HAP-1 (cell line): ENCODE measurements around the gene MST1.
"Not testable (repeated sequence)": the region's sequence is repeated elsewhere in the genome, so short reads cannot be mapped to it uniquely, and the experiment has no call there.

Experiments
- DNase-seq, 2 experiments: peaks; one replicate each; pipeline ENCODE4 v3.0.0-alpha.2; 2016 to 2020; ENCODE audit warnings: low spot score in 2 of 2
- H3K27me3 ChIP-seq: fragments of 250-450 bp; sonication (Bioruptor Pico); 2 replicates; pipeline ENCODE4 v1.5.1; 2020; ENCODE audit warnings: low read depth, mild to moderate bottlenecking, moderate library complexity
- H3K36me3 ChIP-seq: fragments of 250-450 bp; sonication (Bioruptor Pico); replicated peaks from 2 replicates; pipeline ENCODE4 v1.5.1; 2020; ENCODE audit warnings: mild to moderate bottlenecking
- H3K4me1 ChIP-seq: fragments of 250-450 bp; sonication (Bioruptor Pico); 2 replicates; pipeline ENCODE4 v1.5.1; 2020; ENCODE audit warnings: mild to moderate bottlenecking
- H3K4me3 ChIP-seq: fragments of 250-450 bp; sonication (Bioruptor Pico); 2 replicates; pipeline ENCODE4 v1.5.1; 2020; ENCODE audit warnings: mild to moderate bottlenecking, moderate library complexity
- H3K9me3 ChIP-seq: fragments of 250-450 bp; sonication (Bioruptor Pico); 2 replicates; pipeline ENCODE4 v1.5.1; 2020; ENCODE audit warnings: mild to moderate bottlenecking, moderate library complexity
- in situ Hi-C: fragments of 300-500 bp; cut with MboI; formaldehyde crosslinking; loops from 3 replicates; pipeline ENCODE4 v1.14.3; 2020; ENCODE audit warnings: low sequenced_read_pairs, inconsistent platforms, mixed read lengths

Gene MST1

DNA sequence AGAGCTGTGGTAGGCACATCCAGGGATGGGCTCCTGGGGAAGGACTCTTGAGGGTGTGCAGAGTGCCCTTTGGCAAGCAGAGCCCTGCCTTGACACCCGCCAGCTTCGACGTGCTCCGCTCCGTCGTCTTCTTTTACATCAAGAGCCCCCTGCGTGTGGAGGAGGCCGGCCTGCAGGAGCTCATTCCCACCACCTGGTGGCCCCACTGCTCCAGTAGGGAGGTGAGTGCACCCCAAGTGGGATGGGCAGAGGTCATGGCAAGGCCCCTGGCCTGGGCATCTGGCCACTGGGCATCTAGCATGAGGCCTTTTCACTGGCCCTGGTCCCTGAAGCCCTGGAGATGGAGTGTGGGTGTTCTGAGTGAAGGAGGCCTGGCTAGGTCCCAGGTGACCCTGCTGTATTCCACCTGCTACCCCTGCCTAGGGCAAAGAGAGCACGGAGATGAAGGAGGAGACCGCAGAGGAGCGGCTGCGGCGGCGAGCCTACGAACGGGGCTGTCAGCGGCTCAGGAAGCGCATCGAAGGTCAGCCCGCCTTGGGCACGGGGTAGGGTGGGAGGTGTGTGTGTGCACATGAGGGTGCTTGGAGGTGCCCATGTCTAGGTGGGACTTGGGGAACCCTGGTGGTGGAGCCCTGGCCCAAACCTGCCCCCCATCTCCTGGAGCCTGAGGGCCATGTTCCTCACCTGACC lies 12.3 kb upstream of the MST1 start:
- in situ Hi-C loops, result loop anchor here (5.0 kb wide), 1 partner anchor 131 kb away; no protein-coding TSS in a partner anchor

DNA sequence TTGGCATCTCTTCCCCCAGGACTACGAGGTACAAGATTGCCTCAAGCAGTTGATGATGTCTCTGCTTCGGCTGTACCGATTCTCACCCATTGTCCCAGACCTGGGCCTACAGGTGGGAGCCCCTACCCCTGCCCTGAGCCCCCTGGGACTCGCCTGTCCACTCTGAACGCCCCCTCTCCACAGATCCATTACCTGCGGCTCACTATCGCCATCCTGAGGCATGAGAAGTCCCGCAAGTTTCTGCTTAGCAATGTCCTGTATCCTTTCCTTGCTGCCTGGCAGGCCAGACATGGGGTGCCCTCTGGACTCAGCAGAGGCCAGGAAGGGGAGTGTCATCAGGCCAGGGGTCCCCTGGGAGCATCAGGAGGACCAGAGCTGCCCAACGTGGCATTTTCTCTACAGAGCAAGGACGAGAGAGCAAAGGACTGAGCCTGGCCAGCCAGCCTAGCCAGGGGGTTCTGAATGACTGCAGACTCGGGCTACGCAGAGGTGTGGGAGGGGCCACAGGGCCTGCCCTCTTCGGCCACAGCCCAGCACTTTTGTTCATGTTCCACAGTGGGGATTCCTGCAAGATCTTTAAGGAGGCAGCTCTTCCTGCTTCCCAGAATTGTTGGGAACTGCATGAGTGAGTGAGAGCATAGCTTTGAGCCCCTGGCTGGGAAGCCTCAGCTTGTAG lies 11.3 kb upstream of the MST1 start:
- Histone ChIP-seq H3K36me3 (peaks cover 20% of the 10 kb centered on the region), H3K9me3 (no peaks in the 10 kb centered on the region), H3K27me3 (no peaks in the 10 kb centered on the region), H3K4me1 (no peaks in the 10 kb centered on the region), H3K4me3 (no peak overlapping the region)
- DNase-seq, result no peak
- in situ Hi-C loops, result loop anchor here (5.0 kb wide), 1 partner anchor 132 kb away; no protein-coding TSS in a partner anchor

More for the DNA sequence above, 12.3 kb upstream of the MST1 start:
- no peaks in the 10 kb centered on the region for H3K4me1 ChIP-seq
- no peaks in the 10 kb centered on the region for H3K9me3 ChIP-seq
- no peak overlapping the region for H3K4me3 ChIP-seq
- no peaks in the 10 kb centered on the region for H3K27me3 ChIP-seq
- peaks cover 20% of the 10 kb centered on the region for H3K36me3 ChIP-seq
- DNase-seq, result peak in 1 of 2 experiments; percentile 40

DNA sequence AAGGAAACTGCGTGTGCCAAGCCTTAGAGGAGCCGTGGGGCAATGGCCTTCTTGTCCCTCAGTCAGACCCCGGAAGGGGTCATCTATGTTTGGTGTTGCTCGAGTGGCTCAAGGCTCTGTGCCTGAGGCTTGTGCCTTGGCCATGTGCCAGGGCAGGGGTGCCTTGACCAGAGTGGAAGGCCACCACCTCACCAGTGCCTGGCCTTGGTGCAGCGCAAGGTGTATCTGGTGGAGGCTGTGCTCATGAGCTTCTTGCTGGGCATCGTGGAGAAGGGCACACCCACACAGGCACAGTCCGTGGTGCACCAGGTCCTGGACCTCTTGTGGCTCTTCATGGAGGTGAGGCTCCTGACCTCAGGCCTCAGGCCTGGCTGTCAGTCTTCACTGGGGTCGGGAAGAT lies 10.7 kb upstream of the MST1 start:
- Histone ChIP-seq H3K4me1 (no peaks in the 10 kb centered on the region), H3K4me3 (no peak overlapping the region), H3K36me3 (peaks cover 20% of the 10 kb centered on the region), H3K9me3 (no peaks in the 10 kb centered on the region), H3K27me3 (no peaks in the 10 kb centered on the region)
- no peak for DNase-seq
- in situ Hi-C loops, result loop anchor here (5.0 kb wide), 1 partner anchor 132 kb away; no protein-coding TSS in a partner anchor

DNA sequence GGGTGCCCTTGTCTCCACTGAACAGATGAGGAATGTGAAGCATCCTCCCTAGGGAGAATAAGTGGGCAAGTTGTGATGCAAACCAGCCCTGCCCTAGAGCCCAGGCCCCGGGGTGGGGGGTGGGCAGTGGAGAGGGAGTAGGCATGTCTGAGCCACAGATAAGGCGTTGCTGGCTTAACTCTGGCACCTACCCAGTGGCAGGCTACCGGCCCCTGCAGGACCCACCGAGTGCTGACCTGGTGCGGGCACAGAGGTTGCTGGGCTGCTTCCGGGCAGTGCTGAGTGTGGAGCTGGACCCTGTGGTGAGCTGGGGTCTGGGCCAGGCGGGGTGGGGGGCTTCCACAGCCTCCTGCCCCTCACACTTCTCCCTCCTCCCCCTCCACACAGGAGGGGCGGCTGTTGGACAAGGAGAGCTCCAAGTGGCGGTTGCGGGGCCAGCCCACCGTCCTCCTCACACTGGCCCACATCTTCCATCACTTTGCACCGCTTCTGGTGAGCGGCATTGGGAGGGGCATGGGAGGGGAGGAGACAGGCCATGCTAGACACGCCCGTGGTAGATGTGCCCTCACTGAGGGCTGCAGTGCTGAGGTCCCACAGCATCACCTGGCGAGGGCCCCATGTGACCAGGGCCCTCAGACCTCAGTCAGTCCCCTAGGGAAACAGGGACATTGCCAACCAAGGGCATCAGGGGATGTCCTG lies 10.2 kb upstream of the MST1 start:
- Histone ChIP-seq H3K36me3 (peaks cover 17% of the 10 kb centered on the region; the same call in 1 of the 2 replicates), H3K4me1 (no peaks in the 10 kb centered on the region), H3K4me3 (no peak overlapping the region), H3K27me3 (no peaks in the 10 kb centered on the region), H3K9me3 (no peaks in the 10 kb centered on the region)
- no peak for DNase-seq
- in situ Hi-C loops, result no loop called here

DNA sequence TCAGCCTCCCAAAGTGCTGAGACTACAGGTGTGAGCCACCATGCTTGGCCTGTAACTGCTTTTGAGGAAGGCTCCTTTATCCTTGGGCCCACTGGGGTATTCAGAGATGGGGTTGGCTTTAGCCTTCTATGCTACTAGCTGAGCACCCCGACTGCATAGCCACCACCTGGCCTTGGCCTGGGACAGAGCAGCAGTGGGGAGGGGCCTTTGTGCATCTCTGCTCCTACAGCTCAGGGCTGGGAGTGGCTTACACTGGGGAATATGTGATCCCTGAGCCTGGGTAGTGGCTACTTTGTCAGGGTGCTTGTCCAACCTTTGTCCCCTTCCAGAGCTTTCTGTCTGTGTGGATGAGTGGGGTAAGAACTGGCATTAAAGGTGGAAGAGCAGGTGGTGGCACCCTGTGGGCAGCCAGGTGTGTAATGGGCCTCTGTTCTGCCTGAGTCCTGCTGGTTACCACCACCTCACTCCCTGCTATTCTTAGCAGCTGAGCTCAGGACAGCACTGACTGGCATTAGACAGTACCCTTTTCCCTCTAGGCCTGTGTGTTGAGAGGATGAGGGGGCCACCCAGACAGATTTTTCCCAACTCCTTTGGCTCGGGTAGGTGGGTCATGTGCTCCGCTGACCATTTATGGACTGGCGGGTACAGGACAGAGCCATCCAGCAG lies 6.2 kb upstream of the MST1 start:
- H3K27me3 ChIP-seq, DNase-seq, in situ Hi-C loops, H3K4me1 ChIP-seq, H3K4me3 ChIP-seq, H3K9me3 ChIP-seq, H3K36me3 ChIP-seq: not testable (repeated sequence)

DNA sequence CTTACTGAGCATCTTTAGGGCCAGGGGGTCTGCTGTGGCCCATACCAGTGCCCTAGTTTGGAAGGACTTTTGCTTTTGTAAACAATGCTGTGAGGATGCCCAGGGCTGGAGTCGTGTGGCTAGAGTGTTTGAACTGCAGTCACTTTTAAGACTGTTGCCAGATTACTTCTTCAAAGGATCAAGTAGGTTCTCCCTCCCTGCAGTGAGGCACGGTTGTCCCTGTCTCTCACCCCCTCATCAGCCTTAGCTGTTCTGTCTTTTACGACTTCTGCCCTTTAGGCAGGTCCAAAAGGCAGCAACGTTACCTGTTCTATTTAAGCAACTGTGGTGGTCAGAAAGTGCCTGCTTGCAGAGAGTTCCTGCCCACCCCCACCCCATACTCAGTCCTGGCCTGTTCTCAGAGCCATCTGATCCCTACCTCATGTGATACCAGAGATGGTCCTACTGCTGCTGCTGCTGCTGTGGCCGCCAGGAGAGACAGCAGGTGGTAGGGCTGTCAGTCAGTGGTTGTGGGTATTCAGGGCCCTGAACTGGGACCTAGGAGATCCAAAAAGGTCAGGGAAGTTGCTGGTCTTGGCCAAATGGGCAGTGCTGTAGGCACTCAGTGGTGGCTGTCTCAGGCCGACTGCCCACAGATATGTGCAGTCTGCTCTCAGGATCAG lies 5.3 kb upstream of the MST1 start:
- H3K9me3 ChIP-seq, H3K36me3 ChIP-seq, DNase-seq, in situ Hi-C loops, H3K27me3 ChIP-seq, H3K4me1 ChIP-seq, H3K4me3 ChIP-seq: not testable (repeated sequence)

DNA sequence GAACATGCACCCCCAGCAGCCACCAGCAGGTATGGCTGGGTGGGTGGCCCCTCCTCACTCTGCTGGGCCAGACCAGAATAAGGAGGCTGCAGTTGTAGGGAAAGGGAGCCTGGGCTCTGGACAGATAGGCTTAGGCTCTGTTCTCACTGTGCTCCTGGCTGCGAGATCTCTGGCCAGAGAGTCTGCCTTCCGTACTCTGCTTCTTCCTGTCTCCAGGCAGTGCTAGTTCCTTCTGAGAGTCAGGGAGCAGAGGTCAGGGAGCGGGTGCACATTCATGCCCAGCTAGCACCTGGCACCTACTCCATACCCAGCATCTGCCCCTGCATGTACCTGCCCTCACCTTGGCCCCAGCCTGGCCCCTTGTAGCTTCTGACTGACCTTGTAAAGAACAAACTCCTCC lies 2.2 kb upstream of the MST1 start:
- H3K4me3 ChIP-seq, H3K27me3 ChIP-seq, H3K4me1 ChIP-seq, DNase-seq, H3K9me3 ChIP-seq, H3K36me3 ChIP-seq, in situ Hi-C loops: not testable (repeated sequence)

DNA sequence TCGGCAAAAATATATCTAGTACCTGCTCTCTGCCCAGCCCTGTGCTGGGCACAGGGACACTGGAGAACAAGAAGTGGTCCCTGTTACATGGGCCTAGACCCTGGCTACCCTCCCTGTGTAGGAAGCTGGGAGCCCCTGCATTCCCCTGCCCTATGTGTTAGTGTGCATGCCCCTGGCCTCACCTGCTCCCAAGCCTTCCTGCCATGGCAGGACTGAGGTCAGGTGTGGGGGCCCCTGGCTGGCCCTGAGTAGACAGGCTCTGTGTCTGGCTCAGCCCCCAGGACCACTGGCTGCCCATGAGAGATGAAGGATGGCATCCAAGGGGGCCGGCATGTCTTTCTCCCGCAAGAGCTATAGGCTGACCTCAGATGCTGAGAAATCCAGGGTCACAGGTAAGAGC lies 1.6 kb upstream of the MST1 start:
- in situ Hi-C loops, DNase-seq, H3K27me3 ChIP-seq, H3K4me1 ChIP-seq, H3K9me3 ChIP-seq, H3K36me3 ChIP-seq, H3K4me3 ChIP-seq: not testable (repeated sequence)

DNA sequence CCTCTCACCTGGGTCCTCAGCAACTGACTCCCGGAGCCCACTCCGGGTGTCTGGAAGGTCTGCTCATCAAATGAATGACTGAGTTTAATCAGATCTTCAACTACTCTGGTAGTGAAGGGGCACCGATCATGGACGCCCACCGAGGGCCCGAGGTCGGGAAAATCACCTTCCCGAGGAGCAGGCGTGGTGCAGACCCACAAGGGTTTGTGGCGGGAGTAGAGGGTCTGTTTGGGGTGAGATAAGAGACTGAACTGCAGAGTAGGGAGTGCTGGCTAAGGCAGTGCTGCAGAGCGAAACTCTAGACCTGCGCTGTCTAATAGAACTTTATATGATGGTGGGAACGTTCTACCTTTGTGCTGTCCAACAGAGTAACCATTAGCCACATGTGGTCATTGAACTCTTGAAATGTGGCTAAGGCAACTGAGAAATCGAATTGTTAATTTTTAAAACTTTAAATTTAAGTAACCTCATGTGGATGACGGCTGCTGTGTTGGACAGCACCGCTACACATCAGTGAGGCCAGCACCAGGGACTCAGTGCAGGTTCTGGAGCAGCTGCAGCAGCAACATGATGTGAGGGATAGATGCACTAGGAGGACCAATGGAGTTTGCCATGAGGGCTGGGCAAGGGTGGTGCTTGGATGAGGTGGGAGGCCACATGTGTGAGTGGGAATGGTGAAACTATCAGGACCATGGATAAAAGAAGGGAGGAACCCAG lies 792 bp upstream of the MST1 start:
- in situ Hi-C loops, H3K4me1 ChIP-seq, H3K27me3 ChIP-seq, DNase-seq, H3K9me3 ChIP-seq, H3K36me3 ChIP-seq: not testable (repeated sequence)
- peak overlapping the region; percentile 96 for H3K4me3 ChIP-seq

DNA sequence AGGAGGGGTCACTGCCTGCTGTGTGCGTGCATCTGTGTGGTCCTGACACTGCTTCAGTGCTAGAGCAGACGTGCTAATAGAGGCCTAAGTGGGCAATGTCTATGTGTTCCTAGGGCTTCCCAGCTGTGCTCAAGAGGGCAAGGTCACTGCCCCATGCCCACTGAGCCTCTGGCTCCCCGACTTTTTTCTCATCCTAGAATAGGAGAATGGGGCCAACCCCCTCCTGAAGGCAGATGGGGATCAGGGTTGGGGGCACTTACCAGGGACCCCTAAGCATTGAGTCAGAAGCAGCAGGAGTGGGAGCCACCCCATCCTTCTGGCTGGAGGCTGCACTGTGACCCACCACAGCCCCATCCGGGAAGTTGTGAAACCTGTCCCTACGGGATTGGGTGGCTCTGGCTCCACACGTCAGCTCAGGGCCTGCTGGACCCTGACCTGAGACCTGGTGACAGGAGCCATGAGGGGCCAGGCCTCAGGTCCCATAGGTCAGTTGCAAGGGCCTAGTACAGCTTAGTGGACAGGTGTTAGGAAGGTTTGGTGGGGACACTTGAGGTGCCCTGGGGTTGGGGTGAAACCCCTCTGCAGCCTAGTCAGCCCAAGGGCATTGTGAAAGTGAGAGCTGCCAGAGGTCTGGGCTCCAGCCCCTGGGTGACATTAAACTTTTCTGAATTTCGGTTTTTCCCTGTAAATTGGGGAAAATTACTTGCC lies 782 bp downstream of the MST1 start:
- H3K4me3 ChIP-seq, result peak overlapping the region; percentile 96
- H3K27me3 ChIP-seq, H3K9me3 ChIP-seq, H3K4me1 ChIP-seq, DNase-seq, H3K36me3 ChIP-seq, in situ Hi-C loops: not testable (repeated sequence)

DNA sequence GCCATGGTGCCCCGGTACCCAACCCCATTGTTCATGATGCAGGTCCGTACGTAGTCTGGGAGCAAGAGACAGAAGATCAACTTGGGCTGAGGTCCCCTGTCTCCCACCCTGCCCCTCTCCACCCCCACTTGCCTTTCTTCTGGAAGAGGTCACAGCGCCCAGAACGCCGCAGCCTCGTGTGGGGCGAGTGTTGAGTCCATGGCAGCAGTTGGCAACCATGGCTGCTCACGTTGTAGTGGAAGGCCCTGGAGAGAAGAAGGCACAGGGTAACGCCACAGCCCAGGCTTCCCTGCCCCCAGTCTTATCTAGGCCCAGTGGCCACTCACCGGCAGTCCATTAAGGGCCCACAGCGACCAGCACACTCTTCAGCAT lies 1.9 kb downstream of the MST1 start:
- peaks cover 15% of the 10 kb centered on the region for H3K36me3 ChIP-seq
- H3K4me3 ChIP-seq, H3K4me1 ChIP-seq, H3K27me3 ChIP-seq, H3K9me3 ChIP-seq, DNase-seq, in situ Hi-C loops: not testable (repeated sequence)

DNA sequence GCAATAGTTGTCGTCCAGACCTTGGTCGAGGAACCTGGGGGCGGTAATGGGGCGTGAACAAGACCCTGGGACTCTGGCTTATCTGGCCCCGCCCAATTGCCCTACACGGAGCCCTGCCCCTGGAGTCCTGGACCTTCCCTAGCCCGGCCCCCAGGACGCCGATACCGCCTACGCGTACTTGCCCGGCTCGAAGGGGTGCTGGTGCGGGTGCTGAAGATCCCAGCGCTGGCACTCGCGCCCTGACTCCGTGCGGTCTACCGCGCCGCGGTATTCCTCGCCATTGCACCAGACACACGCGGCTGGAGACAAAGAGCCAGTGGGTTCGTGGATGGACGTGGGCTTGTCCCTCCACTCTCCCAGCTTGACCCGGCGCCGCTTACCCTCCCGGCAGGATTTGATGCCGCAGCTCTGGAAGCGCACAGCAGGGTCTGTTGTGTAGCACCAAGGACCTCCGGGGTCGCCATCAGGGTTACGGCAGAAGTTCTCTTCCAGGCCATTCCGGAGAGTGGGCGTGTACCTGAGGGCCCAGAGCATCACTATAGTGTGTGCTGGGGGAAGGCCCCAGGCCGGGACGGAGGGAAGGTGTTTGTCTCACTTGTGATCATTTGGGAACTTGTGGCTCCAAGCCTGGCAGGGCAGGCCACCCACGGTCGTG lies 2.4 kb downstream of the MST1 start:
- DNase-seq, H3K27me3 ChIP-seq, H3K4me3 ChIP-seq, in situ Hi-C loops, H3K9me3 ChIP-seq, H3K4me1 ChIP-seq: not testable (repeated sequence)
- peaks cover 20% of the 10 kb centered on the region for H3K36me3 ChIP-seq
